HG03439 (cell line): ENCODE results near the gene WDR55.
A peak's percentile ranks its signal among the peaks of the same experiment; 100 is the strongest.
"Not testable (repeated sequence)": the region's sequence is repeated elsewhere in the genome, so short reads cannot be mapped to it uniquely, and the experiment has no call there.

ENCODE experiments used
- ATAC-seq: cut with Tn5 transposase; IDR thresholded peaks from one replicate; pipeline ENCODE4 v1.9.1; 2021; ENCODE audit warnings: mild to moderate bottlenecking, moderate library complexity; ENCODE audit not compliant: unreplicated experiment

Gene WDR55, protein sequence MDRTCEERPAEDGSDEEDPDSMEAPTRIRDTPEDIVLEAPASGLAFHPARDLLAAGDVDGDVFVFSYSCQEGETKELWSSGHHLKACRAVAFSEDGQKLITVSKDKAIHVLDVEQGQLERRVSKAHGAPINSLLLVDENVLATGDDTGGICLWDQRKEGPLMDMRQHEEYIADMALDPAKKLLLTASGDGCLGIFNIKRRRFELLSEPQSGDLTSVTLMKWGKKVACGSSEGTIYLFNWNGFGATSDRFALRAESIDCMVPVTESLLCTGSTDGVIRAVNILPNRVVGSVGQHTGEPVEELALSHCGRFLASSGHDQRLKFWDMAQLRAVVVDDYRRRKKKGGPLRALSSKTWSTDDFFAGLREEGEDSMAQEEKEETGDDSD

DNA sequence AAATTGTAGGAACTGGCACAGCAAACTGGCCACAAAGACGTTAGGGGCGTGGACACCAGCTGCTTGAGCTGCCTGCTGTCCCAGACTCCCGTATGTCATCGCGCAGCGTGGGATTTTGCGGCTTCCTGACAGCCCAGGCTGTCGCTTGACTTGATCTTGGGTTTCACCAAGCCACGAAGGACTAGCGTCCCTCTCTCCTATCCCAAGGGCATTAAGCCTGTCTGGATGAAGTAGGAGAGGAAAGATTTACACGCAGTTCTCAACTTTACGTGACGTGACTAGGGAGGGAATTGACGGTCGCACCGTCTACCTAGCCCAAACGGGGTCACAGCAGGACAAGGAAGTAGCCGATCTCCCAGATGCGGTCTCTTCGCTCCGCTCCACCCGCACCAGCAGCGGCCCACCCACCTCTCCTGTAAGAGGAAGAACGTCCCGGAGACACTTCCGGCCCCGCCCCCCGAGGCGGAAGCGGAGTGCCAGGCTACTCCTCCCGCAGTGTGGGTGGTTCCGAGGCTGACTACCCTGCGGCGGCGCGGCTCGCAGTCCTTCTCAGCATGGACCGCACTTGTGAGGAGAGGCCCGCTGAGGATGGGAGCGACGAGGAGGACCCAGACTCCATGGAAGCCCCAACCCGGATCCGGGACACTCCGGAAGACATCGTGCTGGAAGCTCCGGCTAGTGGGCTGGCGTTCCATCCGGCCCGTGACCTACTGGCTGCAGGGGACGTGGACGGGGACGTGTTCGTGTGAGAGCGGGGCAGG lies at the start of gene WDR55:
WDR55 (plus strand) TSS at position 546 of the 761 bp plus-strand sequence; CDS start at position 555, 9 bp downstream.
- ATAC-seq, result peak; percentile 96

DNA sequence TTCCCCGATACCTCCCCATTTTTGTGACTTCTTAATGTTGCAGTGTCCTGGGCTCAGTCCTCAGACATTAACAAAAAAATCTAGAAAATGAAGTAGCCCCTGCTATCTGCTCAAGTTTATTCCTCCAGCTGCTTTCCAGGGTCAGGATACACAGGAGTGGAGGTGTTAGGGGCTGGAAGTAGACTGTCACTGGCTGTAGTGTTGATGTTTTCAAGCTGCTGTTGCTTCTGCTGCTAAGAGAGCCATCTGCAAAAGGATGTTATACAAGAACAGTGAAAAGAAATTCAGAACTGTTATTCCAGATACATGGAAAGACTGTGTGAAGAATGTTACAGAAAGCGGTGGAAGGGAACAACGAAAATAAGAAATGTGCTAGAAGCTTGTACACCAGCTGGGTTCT lies 42.4 kb upstream of the WDR55 start:
- no peak for ATAC-seq

DNA sequence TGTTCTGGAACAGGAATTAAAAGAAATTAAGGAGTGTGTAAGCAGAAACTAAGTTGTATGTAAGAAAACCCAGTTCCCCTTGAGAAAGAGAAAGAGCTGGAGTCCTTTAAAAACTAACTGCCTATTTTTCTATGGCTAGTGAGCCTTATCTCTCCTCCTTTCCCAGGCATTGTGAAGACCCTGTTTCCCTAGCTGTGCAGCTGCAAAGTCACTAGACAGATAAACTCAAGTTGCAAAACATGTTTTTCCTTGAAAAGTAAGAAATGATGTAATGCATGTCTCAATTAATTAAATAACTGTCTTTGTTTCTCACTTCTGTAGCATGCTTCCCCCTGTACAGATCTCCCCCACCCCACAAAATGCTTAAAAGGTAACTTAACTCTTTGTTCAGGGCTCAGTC lies 41.6 kb upstream of the WDR55 start:
- not testable (repeated sequence) for ATAC-seq

DNA sequence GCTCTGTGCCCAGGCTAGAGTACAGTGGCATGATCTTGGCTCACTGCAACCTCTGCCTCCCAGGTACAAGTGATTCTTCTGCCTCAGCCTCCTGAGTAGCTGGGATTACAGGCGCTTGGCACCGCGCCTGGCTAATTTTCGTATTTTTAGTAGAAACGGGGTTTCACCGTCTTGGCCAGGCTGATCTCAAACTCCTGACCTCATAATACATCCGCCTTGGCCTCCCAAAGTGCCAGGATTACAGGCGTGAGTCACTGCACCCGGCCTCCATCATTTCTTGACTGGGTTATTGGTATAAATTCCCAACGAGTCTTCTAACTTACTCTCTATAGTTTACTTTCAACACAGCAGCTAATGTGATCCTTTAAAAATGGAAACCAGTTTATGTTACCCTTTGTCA lies 39.8 kb upstream of the WDR55 start:
- not testable (repeated sequence) for ATAC-seq

DNA sequence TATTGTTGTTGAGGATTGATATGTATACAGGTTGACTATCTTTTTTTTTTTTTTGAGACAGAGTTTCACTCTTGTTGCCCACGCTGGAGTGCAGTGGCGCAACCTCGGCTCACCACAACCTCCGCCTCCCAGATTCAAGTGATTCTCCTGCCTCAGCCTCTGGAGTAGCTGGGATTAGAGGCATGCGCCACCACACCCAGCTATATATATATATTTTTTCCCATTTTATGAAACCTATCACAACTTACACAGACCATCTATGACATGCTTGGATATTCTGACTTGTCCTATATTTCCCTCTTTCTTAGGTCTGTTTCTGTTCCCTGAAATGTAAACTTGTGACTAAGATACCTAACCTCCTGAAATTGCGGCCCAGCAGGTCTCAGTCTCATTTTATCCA lies 36.7 kb upstream of the WDR55 start:
- ATAC-seq, result no peak

DNA sequence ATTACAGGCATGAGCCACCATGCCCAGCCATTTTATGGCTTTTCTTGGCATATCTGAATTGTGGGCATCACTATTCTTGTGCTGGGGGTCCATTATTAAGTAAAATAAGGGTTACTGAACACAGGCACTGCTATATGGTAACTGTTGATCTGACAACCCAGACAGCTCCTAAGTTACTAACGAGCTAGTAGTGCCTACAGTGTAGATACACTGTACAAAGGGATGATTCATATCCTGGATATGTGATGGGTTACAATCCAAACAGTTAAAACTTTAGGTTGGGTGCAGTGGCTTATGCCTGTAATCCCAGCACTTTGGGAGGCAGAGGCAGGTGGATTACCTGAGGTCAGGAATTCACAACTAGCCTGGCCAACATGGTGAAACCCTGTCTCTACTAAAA lies 36.0 kb upstream of the WDR55 start:
- ATAC-seq, result no peak

DNA sequence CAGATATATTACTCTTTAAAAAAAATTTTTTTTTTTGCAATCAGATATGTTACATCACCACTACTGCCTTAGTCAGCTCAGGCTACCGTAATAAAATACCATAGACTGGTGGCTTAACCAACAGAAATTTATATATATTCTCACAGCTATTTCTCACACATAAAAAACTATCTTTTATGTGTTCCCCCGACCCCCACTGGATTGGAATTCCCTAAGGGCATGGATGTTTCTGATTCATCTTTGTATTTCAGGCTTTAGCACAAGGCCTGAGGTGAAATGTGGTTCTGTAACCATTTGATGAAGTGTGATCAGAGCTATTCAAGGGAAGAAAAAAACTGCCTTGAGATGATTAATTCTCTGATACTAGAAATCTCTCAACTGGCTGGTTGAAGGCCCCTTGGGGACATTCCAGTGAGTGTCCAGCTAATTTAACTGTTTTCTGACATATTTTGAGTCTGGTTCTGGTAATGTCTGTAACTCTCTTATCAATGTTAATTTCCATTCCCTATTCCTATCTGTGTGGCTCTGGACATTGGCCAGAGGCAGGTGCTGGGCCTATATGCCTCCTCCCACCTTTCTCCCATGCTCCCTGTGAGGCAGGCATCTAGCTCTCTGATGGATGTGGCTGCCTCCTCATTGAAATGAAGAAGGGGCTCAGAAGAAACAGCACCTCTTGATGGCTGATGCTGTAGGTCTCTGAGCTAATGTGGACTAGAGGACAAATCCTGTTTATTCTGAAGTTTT lies 34.2 kb upstream of the WDR55 start:
- ATAC-seq, result no peak

DNA sequence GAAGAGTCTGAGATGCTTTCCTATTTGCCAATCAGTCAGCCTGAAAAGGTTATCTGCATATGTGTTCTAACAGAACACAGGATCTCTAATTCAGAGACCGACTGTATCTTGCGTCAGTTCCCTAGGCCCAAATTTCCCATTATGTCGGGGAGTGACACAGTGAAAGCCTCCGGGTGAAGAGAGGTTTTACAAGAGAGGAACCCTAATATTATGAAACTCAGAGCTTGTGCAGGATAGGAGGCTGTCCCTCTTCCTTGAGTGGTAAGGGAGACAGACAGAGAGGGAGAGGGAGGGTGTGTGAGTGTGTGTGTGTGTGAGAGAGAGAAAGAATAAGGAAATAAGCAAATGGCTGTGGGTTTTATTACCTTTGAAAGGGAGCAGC lies 33.7 kb upstream of the WDR55 start:
- ATAC-seq, result no peak

DNA sequence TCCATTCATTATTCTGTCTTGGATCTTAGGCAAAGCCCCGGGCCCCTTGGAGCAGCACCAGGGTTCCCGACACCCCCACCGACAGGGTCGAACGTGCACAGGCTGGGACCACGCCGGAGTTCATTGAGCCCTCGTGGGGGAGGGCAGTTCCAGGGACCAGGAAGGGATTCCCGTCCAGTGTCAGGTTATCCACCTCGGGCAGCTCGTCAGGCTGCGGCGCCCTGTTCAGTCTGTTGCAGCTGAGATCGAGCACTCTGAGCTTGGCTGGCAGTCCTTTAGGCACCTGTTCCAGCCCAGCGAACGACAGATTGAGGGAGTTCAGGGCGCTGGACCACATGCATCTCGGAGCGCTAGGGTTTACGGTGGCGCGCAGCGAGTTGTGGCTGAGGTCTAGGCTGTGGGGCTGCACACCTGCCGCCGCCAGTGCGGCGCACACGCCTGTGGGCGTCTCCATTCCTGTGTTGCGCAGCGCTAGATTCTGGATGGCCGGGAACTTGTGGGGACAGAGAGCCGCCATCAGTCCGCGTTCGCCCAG lies 32.8 kb upstream of the WDR55 start:
- ATAC-seq, result no peak

DNA sequence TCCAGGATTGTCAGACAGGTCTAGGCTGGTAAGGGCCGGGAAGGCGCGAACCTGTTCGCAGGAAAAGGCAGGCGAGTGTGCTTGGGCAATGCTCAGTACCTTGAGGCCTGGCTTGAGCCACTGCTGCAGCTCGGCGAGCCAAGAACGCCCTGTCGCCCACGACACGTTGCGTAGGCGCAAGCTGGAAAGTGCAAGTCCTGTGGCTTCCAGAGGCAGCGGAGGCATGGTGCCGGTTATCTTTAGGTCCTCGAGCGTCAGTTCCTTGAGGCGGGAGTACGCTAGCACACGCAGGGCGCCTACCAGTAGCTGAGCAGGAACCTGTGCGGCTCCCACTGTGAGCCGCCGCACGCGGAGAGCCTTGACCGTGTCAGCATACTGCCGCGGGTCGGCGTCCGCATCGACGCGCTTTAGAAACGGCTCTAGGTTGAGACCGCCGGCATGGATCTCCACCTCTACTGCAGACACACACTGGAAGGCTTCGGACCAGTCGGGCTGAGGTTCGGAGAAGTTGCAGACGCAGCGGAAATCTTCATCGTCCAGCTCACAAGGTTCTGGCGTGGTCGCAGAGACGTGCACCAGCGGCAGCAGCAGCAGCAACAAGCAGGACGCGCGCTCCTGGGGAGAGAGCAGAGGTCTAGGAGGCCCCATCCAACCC lies 32.2 kb upstream of the WDR55 start:
- no peak for ATAC-seq

DNA sequence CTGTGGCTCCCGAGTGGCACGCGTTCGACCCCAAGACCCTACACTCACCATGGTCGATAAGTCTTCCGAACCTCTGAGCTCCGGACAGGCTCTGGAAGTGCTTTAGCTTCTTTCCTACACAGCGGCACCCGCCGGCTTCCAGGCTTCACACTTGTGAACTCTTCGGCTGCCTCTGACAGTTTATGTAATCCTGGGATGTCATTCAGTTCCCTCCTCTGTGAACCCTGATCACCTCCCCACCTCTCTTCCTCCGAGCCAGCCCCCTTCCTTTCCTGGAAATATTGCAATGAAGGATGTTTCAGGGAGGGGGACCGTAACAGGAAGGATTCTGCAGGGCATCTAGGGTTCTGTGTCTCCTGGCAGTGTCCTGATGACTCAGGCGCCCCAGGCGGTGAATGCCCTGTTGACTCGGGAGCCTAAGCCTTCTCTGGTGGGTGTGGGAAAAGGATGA lies 31.7 kb upstream of the WDR55 start, which contains the start of gene CD14:
CD14 (minus strand) TSS at position 155 of the 451 bp plus-strand sequence; CDS start at position 51, 104 bp downstream.
- ATAC-seq, result no peak

DNA sequence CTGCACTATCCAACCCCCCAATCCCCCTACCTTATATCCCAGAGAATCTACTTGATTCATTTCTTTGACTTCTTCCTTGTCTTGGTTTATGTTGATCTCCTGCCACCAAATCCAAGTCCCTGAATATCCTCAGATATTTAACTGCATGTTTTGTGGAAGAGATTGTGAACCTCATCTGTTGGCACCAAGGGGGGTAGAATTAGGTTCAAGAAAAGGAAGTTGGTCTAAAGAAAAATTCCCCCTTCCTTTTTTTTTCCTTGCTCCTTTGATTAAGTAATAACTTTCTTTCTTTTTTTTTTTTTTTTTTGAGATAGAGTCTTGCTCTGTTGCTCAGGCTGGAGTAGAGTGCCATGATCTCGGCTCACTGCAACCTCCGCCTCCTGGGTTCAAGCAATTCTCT lies 31.2 kb upstream of the WDR55 start:
- no peak for ATAC-seq

DNA sequence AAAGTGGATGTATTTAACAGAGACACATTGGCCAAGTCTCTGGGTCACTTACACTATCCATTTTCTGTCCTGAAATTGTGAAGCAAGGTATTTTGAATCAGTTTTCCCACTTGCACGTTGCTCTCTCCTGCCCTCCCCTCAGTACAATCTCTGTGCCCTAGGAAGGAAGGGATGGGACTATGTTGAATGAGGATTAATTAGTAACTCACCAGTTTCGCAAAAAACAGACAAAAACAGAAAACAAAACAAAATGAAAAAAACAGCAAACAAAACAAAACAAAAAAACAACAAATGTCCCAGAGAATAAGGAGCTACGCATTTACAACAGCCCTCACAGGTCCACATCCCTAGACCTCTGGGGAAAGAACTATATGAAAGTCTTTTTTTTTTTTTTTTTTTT lies 30.6 kb upstream of the WDR55 start:
- no peak for ATAC-seq

DNA sequence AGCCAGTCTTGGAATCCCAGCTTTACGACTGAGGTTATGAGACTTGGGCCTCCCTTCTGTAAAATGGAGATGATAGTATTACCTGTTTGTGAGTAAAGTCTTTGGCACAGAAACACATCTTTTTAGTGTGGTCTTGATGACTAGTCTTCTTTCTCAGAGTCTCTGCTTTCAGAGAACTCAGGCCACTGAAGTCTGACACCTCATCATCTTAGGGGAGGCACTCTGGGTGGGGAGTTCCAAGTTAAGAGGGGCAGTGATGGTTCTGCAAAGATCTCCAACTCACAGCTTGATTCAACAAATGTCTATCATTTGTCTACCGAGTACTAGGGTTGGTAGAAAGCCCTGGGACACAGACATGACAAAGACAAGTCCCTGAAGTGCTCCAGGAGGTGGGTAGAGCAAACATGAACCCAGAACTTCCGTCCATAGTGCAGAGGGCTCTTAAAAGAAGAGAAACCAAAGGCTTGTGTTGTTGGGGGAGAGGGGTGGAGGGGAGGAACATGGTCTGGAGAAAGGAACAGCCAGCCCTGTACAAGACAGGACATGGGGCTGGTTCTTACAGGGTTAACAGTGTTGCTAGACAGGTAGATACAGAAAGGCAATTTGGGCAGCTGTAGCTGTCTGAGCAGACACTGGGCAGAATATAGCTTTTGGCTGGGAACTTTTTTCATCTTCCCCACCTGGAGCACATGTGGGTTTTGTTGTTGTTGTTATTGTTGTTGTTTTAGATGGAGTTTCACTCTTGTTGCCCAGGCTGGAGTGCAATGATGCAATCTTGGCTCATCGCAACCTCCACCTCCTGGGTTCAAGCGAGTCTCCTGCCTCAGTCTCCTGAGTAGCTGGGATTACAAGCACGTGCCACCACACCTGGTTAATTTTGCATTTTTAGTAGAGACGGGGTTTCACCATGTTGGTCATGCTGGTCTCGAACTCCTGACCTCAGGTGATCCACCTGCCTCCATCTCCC lies 29.1 kb upstream of the WDR55 start:
- no peak for ATAC-seq

DNA sequence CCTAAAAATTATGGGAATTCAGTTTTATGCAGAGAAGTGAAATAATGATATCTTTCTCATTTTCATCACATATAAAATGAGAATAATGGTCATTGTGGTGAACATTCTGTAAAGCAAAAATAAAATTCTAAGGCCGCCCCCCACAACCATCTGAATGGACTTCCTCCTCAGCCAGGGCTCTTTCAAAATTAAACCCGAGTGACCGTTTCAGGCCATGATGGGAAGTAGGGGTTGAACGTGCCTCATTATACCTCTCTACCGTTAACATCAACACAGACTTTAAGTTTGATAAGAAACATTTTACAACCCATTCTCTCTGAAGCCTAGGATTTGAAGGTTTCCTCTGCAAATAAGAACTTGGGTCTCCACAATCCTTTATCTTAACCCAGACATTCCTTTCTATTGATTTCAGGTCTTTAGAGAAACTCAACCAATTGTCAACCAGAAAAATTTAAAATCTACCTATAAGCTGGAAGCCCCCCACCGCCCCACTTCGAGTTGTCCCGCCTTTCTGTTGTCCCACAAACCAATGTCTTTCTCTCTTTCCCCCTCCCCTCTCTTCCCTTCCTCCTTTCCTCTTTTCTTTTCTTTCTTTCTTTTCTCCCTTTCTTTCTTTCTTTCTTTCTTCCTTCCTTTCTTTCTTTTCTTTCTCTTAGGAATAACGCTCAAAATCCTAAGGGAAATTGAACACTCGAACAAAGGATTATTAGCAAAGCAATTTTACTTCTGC lies 27.2 kb upstream of the WDR55 start:
- no peak for ATAC-seq

DNA sequence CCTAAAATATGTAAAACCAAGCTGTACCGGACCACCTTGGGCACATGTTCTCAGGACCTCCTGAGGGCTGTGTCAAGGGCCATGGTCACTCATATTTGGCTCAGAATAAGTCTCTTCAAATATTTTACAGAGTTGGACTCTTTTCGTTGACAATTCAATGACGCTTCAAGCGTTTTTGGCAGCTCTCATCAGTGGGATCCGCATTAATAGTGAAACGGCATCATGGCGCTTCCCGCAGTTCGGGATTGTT lies 25.9 kb upstream of the WDR55 start:
- peak; percentile 1 for ATAC-seq

DNA sequence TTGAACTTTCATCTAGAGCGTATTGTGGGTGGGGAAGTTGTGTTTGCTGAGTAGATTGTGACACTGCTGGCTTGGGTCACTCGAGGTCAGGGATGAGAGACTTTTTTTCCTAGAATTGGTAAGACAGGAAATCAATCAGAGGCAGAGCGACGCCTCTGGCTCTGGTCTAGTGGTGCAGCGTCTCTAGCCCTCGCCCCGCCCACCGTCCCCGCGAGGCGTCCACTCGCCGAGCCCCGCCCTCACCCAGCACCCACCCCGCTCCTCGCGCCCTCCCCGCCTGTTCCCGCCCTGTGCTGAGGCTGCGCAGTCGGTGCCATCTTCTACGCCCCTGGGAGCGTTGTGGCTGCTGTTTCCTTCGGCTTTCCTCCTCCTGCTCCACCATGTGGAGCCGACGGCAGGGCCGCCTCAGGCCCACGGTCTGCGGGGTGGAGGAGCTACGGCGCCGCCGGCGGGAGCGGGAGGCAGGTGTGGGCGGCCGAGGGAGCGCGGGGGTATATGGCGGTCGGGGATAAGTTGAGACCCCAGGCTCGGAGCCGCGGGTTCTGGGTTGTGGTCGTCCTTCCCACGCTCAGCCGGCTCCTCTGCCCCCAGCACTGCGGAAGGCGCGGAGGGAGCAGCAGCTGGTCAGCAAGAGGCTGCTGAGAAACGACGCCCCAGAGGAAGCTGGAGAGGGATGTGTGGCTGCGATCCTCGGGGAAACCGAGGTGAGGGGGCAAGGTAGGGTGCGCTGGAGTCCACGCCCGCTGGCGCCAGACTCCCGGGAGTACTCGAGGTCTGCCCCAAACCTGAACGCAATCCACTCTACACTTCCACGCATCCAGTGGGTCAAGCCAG lies 25.3 kb upstream of the WDR55 start, which contains the start of gene TMCO6:
TMCO6 (plus strand) TSS at position 304 of the 834 bp plus-strand sequence; CDS start at position 381, 77 bp downstream.
- peak; percentile 92 for ATAC-seq

DNA sequence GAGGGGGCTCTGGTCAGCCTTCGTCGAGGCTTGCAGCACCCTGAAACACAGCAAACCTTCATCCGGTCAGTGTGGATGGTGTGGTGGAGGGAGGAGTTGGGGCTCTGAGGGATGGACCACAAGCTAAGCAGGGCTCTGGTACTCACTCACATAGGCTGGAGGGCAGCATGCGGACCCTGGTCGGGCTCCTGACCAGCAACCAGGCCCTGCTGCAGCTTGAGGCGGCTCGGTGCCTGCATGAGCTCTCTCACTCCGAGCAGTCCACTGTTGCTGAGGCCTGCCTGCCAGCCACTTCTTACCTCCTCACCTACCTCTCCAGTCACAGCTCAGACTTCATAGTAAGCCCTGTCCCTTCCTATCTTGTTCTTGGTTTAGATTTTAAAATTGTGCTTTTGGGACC lies 23.0 kb upstream of the WDR55 start:
- ATAC-seq, result no peak
